Epithelial cell of proximal tubule (primary cell): ENCODE measurements around the gene TPRG1L. TPM values are rescaled to one million over a fixed set of nuclear protein-coding genes. Genes with fewer than 3 reads are reported as not detected.
"Not testable (repeated sequence)": the region's sequence is repeated elsewhere in the genome, so short reads cannot be mapped to it uniquely, and the experiment has no call there.

Experiments
- DNase-seq: peaks from one replicate; pipeline ENCODE4 v3.0.0-alpha.2; 2011; ENCODE audit warnings: low read depth
- H3K4me3 ChIP-seq: 2 replicates; pipeline ENCODE4 v1.5.1; 2011; ENCODE audit warnings: low read depth, mild to moderate bottlenecking, low read length
- total RNA-seq: library from RNA; depleted of rRNA; stranded (reverse); fragments of >200 nt; gene quantifications from 2 replicates; pipeline ENCODE4 v1.2.3, GENCODE V29; 2015
- TF ChIP-seq, protein P1 (sequence below): conservative IDR thresholded peaks from 2 replicates; pipeline ENCODE4 v1.5.1; 2012; ENCODE audit warnings: low read depth, mild to moderate bottlenecking, low read length

The TPRG1L gene
- total RNA-seq, 1 donor from 2014 or later: 8.1 TPM

DNA sequence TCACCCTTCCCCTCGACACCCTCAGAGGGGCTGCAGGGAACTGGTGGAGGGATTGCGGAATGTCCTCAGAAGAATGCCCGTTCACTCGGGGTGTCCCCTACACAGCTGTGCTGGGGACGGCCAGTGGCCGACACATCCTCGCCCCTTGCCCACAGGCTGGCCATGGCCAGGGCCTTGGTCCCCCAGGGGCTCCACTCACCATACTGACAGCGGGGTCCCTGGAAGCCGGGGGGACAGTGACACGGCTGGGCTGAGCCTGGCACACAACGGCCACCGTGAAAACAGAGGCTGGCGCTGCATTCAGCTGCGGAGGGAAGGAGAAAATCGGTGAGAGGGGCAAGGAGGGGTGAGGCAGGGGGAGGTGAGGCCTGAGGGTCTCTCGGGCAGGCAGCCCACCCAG lies 45.2 kb upstream of the TPRG1L start:
- no peak for DNase-seq
- H3K4me3 ChIP-seq: no peak overlapping the region
- TF ChIP-seq, protein P1, sequence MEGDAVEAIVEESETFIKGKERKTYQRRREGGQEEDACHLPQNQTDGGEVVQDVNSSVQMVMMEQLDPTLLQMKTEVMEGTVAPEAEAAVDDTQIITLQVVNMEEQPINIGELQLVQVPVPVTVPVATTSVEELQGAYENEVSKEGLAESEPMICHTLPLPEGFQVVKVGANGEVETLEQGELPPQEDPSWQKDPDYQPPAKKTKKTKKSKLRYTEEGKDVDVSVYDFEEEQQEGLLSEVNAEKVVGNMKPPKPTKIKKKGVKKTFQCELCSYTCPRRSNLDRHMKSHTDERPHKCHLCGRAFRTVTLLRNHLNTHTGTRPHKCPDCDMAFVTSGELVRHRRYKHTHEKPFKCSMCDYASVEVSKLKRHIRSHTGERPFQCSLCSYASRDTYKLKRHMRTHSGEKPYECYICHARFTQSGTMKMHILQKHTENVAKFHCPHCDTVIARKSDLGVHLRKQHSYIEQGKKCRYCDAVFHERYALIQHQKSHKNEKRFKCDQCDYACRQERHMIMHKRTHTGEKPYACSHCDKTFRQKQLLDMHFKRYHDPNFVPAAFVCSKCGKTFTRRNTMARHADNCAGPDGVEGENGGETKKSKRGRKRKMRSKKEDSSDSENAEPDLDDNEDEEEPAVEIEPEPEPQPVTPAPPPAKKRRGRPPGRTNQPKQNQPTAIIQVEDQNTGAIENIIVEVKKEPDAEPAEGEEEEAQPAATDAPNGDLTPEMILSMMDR: no peak

DNA sequence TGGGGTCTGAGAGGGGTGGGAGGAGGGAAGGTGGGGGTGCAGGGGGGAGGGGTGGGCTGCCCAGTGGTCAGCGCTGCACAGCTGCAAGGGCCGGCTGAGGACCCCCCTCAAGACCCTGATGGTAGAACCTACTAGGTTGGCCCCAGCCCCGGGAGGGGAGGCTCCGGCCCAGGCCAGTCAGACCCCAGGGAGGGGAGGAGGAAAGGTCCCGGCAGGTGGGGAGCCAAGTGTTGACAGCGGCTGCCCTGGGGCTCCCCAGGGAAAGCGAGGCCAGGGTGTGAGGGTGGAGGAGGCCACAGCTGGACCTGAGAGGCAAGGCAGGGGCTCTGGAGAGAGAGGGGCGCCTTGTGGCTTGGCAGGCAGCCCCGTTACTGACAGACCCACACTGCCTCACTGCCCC lies 44.6 kb upstream of the TPRG1L start:
- no peak overlapping the region for H3K4me3 ChIP-seq
- TF ChIP-seq, protein P1: no peak
- DNase-seq: no peak

GRCh38 chr1:3581296-3582036 lies 43.3 kb upstream of the TPRG1L start:
- no peak overlapping the region for H3K4me3 ChIP-seq
- TF ChIP-seq, protein P1: no peak
- DNase-seq: no peak

- H3K4me3 ChIP-seq, DNase-seq: not testable (repeated sequence)
These were observed 41.1 kb upstream of the TPRG1L start for GRCh38 chr1:3583751-3584150.

GRCh38 chr1:3584915-3585314 lies 39.9 kb upstream of the TPRG1L start:
- H3K4me3 ChIP-seq: no peak overlapping the region
- TF ChIP-seq, protein P1: no peak
- DNase-seq: no peak

- not testable (repeated sequence) for DNase-seq, H3K4me3 ChIP-seq
These were observed 39.4 kb upstream of the TPRG1L start for GRCh38 chr1:3585353-3585868.

- H3K4me3 ChIP-seq: no peak overlapping the region
- TF ChIP-seq, protein P1: no peak
- no peak for DNase-seq
These were observed 38.8 kb upstream of the TPRG1L start for GRCh38 chr1:3585940-3586568.
